ENCODE results near the gene NUP54.

The NUP54 gene

GRCh38 chr4:76088719-76089118 is 59.5 kb downstream of the NUP54 start:
- H3K27ac ChIP-seq = no peak overlapping the region
- ChIA-PET POLR2A (ENCODE audit: low non-redundant PET) (no interaction called here), CTCF (interaction anchor here (0.6 kb wide), 1 partner anchor 103 kb away, joined by 5 read pairs; no protein-coding TSS in a partner anchor)
- DNase-seq (ENCODE audit: low spot score) = no peak
- TF ChIP-seq, protein P1, sequence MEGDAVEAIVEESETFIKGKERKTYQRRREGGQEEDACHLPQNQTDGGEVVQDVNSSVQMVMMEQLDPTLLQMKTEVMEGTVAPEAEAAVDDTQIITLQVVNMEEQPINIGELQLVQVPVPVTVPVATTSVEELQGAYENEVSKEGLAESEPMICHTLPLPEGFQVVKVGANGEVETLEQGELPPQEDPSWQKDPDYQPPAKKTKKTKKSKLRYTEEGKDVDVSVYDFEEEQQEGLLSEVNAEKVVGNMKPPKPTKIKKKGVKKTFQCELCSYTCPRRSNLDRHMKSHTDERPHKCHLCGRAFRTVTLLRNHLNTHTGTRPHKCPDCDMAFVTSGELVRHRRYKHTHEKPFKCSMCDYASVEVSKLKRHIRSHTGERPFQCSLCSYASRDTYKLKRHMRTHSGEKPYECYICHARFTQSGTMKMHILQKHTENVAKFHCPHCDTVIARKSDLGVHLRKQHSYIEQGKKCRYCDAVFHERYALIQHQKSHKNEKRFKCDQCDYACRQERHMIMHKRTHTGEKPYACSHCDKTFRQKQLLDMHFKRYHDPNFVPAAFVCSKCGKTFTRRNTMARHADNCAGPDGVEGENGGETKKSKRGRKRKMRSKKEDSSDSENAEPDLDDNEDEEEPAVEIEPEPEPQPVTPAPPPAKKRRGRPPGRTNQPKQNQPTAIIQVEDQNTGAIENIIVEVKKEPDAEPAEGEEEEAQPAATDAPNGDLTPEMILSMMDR (conservative IDR thresholded peaks at IDR 0.05; ENCODE audit: low read depth) = no peak

- peak; percentile 69 for DNase-seq (ENCODE audit: low spot score)
- TF ChIP-seq, protein P1 (conservative IDR thresholded peaks at IDR 0.05; ENCODE audit: low read depth) = peak; percentile 69
- ChIA-PET POLR2A (ENCODE audit: low non-redundant PET) (no interaction called here), CTCF (interaction anchor here (0.5 to 1.9 kb wide), 15 partner anchors 9 to 1107 kb away, joined by 3 to 9 read pairs (median 4); partner anchors contain the start of gene ART3)
- no peak overlapping the region for H3K27ac ChIP-seq
These were observed 61.0 kb downstream of the NUP54 start for GRCh38 chr4:76087007-76087769.

DNA sequence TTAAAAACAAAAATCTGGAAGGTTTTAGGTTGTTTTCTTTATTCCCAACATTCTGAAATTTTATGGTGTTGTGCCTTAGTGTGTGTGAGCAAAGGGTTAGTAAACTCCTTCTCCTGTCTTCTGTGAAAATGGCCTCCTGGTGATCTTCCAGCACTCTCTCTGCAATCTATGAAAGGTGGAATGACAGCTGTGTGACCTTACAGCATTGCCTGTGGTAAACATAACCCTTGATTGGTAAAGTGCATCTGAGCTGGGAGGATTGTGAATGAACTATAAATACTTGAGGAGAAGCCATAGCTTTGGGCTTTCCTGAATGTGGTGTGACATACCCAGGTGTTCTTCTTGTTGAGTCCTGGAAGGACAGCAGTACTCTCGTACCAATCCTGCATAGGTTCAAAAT is 63.7 kb downstream of the NUP54 start:
- H3K27ac ChIP-seq = no peak overlapping the region
- POLR2A ChIA-PET (ENCODE audit: low non-redundant PET) = no interaction called here
- TF ChIP-seq, protein P1 (conservative IDR thresholded peaks at IDR 0.05; ENCODE audit: low read depth) = no peak
- CTCF ChIA-PET = interaction anchor here (1.5 kb wide), 1 partner anchor 89 kb away, joined by 3 read pairs; no protein-coding TSS in a partner anchor
- DNase-seq (ENCODE audit: low spot score) = no peak

DNA sequence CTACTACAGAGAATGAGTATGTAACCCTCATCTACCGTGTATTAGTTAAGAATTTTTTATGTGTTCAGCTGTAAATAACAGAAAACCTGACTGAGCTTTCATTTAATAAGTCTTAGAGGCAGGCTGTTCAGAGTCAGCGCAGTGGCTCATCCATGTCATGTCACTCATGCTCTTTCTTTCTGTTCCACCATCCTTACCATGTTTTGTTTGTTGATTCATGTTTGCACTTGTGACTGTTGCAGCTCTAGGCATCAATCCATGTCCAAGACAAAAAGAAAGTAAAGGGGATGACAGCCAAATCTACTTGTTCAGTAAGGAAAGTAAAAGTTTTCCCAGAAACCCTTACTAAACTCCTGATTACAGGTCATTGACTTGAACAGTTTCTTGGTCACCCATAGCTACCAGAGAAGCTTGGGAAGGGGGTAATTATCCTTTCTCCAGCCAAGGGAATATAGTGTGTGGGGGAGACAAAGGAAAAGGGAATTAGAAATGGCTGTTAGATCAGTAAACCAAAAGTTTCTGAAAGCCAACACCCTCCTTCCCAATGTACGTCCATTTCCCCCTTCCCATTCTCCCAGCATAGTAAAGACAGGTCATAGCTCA is 64.7 kb downstream of the NUP54 start:
- H3K27ac ChIP-seq = no peak overlapping the region
- POLR2A ChIA-PET (ENCODE audit: low non-redundant PET) = no interaction called here
- TF ChIP-seq, protein P1 (conservative IDR thresholded peaks at IDR 0.05; ENCODE audit: low read depth) = no peak
- CTCF ChIA-PET = interaction anchor here (0.7 to 1.7 kb wide), 3 partner anchors 88 to 189 kb away, joined by 3 to 5 read pairs (median 4); no protein-coding TSS in a partner anchor
- DNase-seq (ENCODE audit: low spot score) = no peak

- no peak overlapping the region for H3K27ac ChIP-seq
- TF ChIP-seq, protein P1 (conservative IDR thresholded peaks at IDR 0.05; ENCODE audit: low read depth) = no peak
- ChIA-PET CTCF (interaction anchor here (0.6 to 0.7 kb wide), 2 partner anchors 9 to 230 kb away, joined by 4 to 5 read pairs; no protein-coding TSS in a partner anchor), POLR2A (ENCODE audit: low non-redundant PET) (no interaction called here)
- DNase-seq (ENCODE audit: low spot score) = no peak
These were observed 70.1 kb downstream of the NUP54 start for GRCh38 chr4:76078033-76078613.

GRCh38 chr4:76074993-76075600 is 73.1 kb downstream of the NUP54 start:
- ChIA-PET POLR2A (ENCODE audit: low non-redundant PET) (no interaction called here), CTCF (interaction anchor here (0.7 to 1.6 kb wide), 3 partner anchors 79 to 908 kb away, joined by 3 to 7 read pairs (median 3); no protein-coding TSS in a partner anchor)
- TF ChIP-seq, protein P1 (conservative IDR thresholded peaks at IDR 0.05; ENCODE audit: low read depth) = no peak
- H3K27ac ChIP-seq = no peak overlapping the region
- DNase-seq (ENCODE audit: low spot score) = no peak
